Pulmonary artery endothelial cell (primary cell): Measurements from ENCODE around the gene RNF169. TPM values are rescaled to one million over a fixed set of nuclear protein-coding genes. Genes with fewer than 3 reads are reported as not detected.
A peak's percentile ranks its signal among the peaks of the same experiment; 100 is the strongest.
"Not testable (repeated sequence)": the region's sequence is repeated elsewhere in the genome, so short reads cannot be mapped to it uniquely, and the experiment has no call there.

Experiments used
- DNase-seq: peaks from one replicate; pipeline ENCODE4 v3.0.0-alpha.2; 2011; ENCODE audit warnings: low read depth, low spot score
- total RNA-seq: library from RNA; depleted of rRNA; stranded (reverse); fragments of >200 nt; gene quantifications from 2 replicates; pipeline ENCODE4 v1.2.3, GENCODE V29; 2014

RNF169 gene
- total RNA-seq, 1 donor from 2014 or later, result 20.9 TPM

- no peak for DNase-seq
Measured at GRCh38 chr11:74726547-74727182, 22.0 kb upstream of the RNF169 start.

GRCh38 chr11:74729397-74729796, 19.3 kb upstream of the RNF169 start:
- no peak for DNase-seq

DNA sequence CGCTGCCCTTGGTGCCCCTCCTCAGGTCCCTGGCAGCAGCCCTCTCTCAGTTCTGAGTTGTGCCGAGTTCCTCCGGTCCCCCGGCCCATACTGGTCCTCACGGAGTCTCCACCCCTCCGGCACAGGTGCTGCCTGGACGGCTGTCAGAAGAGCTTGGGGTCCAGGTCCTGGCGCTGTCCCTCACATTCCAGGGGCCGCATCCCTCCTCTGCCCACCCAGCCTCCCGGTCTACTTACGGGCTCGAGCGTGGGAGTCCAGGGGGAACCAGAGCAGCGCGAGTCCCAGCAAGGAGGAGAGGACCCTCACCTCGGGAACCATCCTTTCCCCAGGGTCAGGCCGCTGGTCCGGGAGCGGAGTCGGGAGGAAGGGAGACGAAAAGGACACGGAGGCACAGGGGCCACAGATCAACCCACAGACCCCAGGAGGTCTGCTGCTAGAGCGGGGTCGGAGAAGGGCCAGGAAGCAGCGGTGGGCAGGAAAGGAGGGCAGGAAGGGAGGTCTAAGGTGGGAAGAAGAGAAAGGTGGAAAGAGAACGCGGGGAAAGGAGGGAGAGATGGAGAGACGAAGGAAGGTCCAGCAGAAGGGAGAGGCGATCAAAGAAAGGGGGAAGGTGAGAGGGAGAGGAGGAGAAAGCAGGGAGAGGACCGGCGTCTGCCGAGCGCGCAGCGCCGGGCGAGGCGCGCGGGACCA, 17.9 kb upstream of the RNF169 start:
- DNase-seq, result no peak

DNA sequence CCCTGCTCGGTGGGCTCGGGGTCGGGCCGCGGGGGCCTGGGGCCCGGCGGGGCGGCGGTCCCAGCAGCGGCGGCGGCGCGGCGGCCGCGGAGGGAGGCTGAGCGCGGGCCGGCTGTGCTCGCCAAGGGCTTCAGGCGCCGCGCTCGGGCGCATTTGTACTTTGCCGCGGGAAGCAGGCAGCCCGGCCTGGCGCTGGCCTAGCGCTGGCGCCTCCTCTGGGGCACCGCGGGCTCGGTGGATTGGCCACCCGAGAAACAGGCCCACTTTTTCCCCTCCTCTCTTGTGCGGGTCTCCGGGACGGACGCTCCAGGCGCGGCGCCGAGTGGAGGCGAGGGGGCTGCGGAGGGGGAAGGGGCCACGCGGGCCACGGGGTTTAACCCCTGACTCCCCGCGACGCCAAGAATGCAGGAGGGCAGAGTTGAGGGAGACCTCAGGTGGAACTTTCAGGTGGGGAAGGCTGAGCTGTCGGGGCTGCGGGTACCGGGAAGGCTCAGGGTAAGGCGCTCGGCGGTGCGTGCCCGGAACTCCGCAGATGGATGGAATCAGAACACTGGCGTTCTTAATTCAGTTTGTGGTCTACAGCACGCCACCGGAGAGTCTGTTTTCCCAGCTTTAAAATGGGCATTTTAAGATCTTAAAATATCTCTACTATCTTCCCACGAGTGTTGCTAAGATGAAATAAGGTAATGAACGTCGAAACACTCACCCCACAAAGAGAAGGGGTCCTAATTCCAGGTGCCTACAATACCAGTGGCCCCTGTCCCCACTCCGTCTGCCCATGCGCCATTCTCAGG, 17.2 kb upstream of the RNF169 start, which contains the start of gene CHRDL2:
TSS of gene CHRDL2 (minus strand) at position 126 of the 794 bp plus-strand sequence. CDS start 538 bp downstream, outside the sequence.
- no peak for DNase-seq

DNA sequence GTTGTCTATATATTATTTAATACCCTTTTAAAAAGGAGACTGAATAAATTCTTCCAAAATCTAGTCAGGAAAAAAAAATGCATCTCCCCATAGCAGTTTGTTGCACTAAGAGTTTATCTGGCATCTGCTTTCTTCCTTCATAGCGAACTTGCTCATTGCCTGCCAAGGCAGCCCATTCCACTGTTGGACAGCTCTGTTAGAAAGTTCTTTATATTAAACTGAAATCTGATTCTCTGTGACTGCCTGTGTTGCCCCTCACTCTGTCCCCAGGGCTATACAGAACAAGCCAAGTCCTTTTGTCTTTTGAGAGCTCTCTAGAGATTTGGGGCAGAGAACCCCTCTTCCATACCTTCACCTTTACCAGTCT, 14.1 kb upstream of the RNF169 start:
- DNase-seq, result no peak

- DNase-seq, result no peak
Measured at GRCh38 chr11:74735365-74735928, 13.2 kb upstream of the RNF169 start.

GRCh38 chr11:74736031-74736430, 12.6 kb upstream of the RNF169 start:
- DNase-seq, result no peak

DNA sequence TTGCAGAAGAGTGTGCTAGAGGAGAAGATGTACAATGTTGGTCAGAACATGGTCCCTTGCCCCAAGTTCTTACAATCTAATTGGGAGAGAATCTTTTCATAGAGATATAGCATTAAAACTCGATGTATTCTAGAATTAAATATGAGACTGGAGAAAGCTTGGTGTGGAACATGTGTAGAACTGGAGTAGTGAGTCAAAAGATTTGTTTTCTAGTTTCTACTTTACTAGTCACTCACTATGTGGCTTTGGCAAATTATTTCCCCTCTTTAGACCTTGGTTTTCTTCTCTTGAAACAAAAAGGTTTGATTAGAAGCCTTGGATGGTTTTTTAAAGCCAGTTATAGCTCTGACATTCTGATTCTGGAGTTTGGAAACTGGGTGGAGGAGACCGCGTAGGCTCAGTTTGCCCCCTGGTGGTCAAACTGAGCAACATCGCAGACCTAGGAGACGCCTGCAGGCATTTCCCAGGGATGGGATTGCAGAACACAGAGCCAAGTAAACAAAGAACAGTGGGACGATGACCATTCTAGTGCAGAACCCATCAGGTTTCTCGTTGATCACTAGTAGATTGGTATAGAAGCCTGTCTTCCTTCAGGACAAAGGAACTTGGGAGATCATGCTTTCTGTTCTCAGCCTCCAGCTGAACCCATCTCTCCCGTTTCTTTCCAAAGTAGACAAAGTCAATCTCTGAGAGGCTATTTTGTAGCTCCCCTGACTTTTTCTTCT, 8.9 kb upstream of the RNF169 start:
- DNase-seq, result no peak

DNA sequence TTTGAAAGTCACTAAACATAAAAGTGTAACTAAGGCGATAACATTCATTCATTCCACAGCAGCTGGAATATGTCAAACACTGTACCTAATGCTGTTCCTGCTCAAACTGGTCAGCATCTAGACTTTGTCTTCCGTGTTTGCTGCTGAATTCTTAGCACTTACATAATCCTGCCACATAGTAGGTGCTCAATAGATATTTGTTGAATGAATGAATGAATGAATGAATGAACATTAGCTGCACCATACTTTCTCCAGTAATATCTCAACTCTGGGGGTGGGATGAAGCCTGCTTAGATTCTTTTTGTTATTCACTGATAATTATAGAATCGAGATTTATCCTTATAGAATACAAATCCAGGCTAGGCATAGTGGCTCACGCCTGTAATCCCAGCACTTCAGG, 6.6 kb upstream of the RNF169 start:
- DNase-seq, result no peak

GRCh38 chr11:74743640-74744039, 5.0 kb upstream of the RNF169 start:
- no peak for DNase-seq

- no peak for DNase-seq
Measured at GRCh38 chr11:74744277-74744676, 4.4 kb upstream of the RNF169 start.

GRCh38 chr11:74746868-74747267, 1.8 kb upstream of the RNF169 start:
- DNase-seq, result no peak

DNA sequence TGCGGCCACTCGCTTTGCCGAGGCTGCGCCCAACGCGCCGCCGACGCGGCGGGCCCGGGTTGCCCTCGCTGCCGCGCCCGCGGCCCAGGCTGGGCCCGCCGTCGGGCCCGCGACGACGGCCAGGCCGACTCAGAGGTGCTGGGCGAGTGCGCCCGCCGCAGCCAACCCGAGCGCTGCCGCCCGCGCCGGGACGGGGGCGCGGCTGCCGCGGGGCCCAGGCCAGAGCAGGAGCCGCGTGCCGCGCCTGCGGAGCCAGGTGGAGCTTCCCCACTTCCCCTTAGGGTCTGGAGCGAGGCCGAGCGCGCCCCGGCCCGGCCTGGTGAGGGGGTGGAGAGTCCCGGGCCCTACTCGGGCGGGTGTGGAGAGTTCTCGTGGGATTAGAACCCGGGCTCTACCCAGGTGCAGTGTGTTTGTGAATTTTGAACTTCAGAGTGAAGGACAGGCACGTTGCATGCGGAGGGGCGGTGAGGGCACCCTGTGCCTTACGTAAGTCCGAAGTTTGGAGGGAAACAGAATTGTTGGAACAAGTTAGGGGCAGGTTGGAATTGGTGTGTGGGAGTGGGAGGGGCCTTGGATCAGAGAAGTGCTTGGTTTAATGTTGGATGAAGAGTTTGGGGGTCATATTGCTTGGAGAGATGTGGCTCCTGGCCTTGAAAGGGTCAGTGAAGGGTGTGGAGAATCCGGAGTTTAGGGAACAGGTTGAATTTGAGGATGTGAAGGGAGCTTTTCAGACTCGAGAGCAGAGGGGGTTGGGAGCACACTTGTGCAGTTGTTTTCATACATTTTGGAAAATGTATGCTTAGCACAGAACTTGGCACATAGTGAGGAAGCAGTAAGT, 697 bp downstream of the RNF169 start:
- DNase-seq, result no peak

DNA sequence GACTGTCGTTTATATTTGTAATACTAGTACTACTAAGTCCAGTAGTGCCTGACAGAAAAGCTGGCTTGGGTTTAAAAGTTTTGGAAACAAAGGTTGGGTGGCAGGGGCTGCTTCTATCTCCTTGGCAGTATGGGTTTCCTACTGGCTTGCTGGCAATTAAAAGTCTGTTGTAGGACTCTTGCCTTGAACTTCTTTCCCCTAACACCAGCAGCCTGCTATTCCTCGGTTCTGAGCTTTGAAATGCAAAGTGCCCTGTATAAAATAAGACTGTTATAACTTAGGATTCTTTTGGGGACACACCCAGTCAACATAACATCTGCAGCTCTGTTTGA, 1.3 kb downstream of the RNF169 start:
- no peak for DNase-seq

- DNase-seq, result not testable (repeated sequence)
Measured at GRCh38 chr11:74750598-74750997, 1.9 kb downstream of the RNF169 start.

DNA sequence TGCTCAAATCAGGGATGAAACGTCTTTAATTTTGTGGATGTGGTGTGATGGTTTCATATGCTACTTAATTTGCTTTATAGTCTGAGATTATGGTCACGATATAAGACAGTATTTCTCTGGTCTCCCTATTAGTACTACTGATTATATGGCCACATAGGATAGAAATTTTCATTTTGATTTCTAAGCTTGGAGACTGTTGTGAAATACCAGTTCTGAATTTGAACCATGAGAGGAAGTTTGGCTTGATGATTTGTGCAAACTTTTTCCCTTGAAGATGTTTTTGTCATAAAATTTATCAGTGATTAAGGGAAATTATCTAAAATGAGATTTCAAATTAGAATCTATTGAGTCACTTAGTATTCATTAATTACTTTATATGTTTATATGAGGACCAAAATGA, 2.7 kb downstream of the RNF169 start:
- DNase-seq, result no peak

GRCh38 chr11:74754507-74755252, 6.0 kb downstream of the RNF169 start:
- DNase-seq, result peak; percentile 81

DNA sequence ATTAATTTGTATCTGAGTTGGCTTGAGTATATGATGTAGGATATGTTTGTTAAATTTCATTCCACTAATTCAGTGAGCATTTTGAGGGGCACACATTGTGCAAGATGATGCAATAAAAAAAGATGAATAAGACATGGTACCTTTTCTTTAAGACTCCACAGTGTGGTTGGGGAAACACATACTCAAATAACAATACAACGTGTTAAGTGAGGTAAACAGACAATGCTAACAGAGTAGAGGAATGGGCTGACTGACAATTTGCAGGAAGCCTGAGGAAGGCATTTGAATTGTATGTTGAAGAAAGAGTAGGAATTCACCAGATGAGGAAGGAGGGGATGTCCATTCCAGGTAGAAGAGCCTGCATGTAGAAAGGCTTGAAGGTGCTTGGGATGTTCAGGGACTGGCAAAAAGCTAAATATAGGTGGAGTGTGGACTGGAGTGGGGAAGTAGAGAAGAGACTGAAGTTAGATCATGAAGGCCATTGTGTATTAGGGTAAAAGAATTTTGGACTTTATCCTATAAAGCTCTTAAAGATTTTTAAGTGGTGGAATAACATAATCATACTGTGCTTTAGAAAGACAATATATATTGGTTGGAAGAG, 6.8 kb downstream of the RNF169 start:
- DNase-seq, result no peak

- DNase-seq, result no peak
Measured at GRCh38 chr11:74756571-74756970, 7.9 kb downstream of the RNF169 start.

DNA sequence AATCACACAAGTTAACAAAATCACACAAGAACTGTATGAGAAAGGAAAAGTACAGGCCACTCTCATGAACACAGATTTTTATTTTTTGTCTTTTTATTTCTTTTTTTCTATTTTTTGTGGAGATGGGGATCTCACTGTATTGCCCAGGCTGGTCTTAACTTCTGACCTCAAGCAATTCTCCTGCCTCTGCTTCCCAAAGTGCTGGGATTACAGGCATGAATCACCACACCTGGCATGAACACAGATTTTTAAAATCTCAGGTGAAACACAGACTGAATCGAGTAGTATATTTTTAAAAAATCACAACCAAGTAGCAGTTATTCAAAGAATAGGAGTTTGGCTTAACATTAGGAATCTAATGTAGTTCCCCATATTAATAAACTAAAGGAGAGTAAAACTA, 18.3 kb downstream of the RNF169 start:
- no peak for DNase-seq
